ENCODE measurements around the gene SF3B1. TPM values are rescaled to one million over a fixed set of nuclear protein-coding genes. Genes with fewer than 3 reads are reported as not detected.
"Not testable (repeated sequence)": the region's sequence is repeated elsewhere in the genome, so short reads cannot be mapped to it uniquely, and the experiment has no call there.

The SF3B1 gene
- total RNA-seq, 1 donor from 2014 or later, result 144 TPM

GRCh38 chr2:197354169-197354558, 80.7 kb downstream of the SF3B1 start:
- no peak for DNase-seq (ENCODE audit: low spot score)
- intact Hi-C loops (cut with DNase I), result no loop called here

DNA sequence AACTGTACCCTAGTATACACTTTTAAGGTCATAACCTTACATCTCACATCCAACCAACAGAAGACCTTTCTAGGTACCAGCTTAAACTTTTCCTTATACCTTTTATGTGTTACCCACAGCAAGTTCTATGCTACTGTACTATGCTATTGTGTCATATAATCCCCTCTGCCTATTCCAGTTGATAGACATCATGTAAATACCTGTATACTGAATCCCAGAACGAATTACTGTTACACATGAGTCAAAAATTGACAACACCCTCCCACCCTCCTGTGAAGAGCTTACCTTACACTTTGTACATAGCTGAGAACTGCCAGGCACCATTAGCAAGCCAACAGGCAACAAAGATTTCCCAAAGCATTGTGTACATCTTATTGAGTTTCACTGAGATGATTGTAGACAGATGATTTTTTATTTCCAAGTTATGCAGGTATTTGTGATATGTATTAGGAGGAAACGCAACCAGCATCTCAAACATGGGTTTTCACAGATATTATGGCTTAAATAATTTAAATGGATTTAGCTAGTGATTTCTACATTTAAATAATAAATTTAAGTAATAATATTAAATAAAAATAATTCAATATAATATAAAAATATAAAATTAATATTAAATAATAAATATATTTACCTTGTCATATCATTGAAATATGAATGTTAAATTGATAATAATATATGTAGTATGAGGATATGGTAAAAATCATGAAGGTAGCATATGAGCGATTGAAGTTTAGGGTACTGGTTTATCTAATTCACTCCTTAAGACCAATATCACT, 81.2 kb downstream of the SF3B1 start:
- intact Hi-C loops (cut with DNase I), result no loop called here
- DNase-seq (ENCODE audit: low spot score), result no peak

DNA sequence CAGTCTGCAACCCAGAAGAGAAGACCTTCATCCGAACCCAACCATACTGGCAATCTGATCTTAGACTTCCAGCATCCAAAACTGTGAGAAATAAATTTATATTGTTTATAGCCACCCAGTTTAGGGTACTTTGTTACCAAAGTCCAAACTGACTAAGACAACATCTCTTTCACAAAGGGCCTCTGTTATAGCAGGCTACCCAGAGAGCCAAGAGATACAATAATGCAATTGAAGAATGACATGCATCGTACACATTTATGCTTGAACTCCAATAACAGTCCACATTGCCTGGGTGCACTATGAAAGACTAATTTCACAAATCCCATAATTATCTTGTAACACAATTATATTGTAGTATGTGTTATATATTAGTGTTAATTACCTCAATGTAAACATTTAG, 85.1 kb downstream of the SF3B1 start:
- intact Hi-C loops (cut with DNase I), result no loop called here
- DNase-seq (ENCODE audit: low spot score), result no peak

DNA sequence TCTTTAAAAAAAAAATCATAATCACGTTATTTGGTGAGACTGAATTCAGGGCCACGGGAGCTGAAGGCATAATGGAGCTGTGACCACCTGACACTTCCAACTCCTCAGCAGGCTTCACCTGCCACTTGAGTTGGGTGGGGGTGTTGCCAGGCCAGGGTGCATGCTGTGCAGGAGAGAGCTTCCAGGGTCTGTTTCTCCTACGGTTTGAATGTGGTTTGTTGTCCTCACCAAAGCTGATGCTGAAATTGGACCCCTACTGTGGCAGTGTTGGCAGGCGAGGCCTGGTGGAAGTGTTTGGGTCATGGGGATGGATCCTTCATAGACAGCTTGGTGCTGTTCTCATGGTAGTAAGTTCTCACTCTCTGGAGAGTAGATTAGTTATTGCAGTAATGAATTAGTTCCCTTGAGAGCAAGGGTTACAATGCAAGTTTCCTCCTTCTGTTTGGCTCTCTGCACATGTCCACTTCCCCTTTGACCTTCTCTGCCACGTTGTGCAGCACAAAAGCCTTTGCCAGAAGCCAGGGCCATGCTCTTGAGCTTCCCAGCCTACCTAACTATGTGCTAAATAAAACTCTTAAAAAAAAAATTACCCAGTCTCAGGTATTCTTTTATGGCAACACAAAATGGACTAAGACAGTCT, 86.0 kb downstream of the SF3B1 start:
- intact Hi-C loops (cut with DNase I), result no loop called here
- no peak for DNase-seq (ENCODE audit: low spot score)

DNA sequence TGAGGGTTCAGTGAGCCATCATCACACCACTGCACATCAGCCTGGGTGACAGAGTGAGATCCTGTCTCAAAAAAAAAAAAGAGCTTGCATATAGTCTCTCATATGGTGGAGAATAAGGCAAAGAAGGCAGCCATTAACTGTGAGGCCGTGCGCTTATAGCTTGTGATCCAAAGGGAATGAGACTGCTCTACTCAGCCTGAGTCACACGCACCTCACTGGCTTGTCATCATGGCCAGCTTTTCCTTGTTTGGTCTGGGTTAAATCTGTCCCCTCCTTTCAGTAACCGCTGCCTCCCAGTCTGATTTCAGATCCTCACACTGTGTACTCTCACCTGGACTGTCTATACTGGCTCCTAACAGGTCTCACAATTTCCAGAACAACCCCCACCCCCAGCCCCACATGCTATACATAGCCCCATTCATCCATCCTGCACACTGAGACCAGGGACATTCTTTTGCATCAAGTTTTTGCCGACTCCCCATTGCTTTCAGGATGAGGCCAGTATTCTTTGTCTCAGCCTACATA, 88.9 kb downstream of the SF3B1 start:
- no peak for DNase-seq (ENCODE audit: low spot score)
- intact Hi-C loops (cut with DNase I), result no loop called here

DNA sequence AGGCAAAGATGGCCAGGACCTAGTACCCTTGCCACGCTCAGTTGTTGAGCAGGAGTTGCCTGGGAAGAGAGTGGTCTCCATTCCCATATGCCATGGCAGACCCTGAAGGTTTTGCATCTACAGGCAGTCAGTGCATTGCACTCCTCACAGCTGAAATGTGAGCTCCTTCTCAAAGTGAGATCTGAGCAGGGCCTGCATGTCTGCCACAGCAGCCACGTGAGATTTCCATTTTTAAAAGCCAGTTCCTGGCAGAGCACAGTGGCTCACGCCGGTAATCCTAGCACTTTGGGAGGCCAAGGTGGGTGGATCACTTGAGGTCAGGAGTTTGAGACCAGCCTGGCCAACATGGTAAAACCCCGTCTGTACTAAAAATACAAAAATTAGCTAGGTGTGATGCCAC, 90.9 kb downstream of the SF3B1 start:
- DNase-seq (ENCODE audit: low spot score); intact Hi-C loops (cut with DNase I): not testable (repeated sequence)

DNA sequence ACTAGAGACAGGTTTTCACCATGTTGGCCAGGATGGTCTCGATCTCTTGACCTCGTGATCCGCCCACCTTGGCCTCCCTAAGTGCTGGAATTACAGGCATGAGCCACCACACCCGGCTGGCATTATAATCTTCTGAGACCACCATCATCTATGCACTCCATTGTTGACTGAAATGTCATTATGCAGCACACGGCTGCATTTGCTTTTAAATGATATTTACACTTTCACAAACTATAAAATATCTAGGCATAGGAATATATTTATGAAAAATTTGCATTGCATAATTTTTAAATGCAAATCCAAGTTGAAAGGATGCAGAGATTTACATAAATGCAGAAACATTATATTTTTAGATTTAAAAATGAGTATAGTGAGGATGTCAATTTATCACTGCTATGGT, 94.2 kb downstream of the SF3B1 start:
- intact Hi-C loops (cut with DNase I), result no loop called here
- DNase-seq (ENCODE audit: low spot score), result no peak

Other genes starting within 250 kb of the SF3B1 start
- gene ANKRD44, start 124.2 kb downstream of the SF3B1 start, total RNA-seq, result 6.4 TPM
- 38.5 TPM for gene COQ10B, start 18.5 kb upstream of the SF3B1 start, total RNA-seq
- 144 TPM for gene HSPD1, start 64.8 kb upstream of the SF3B1 start, total RNA-seq
- 88.3 TPM for gene HSPE1, start 65.4 kb upstream of the SF3B1 start, total RNA-seq
- gene MOB4, start 81.0 kb upstream of the SF3B1 start, total RNA-seq, result 27.3 TPM
- 3.5 TPM for gene RFTN2, start 240.6 kb upstream of the SF3B1 start, total RNA-seq

Measured in cardiac septum (tissue), 1 donor.